Activated CD4-positive, CD25-positive, alpha-beta regulatory T cell treated with anti-CD3 and anti-CD28 coated beads, Interleukin-2, amount 50 U/mL, for 16 hours (primary cell): Measurements from ENCODE around the gene ZNF398.

Experiments
- DNase-seq: peaks from one replicate; pipeline ENCODE4 v3.0.0-alpha.2; 2020; ENCODE audit warnings: low read depth, low spot score

ZNF398 gene

GRCh38 chr7:149147752-149148653 is 750 bp downstream of the ZNF398 start:
- DNase-seq: peak; percentile 31

GRCh38 chr7:149150981-149151380 is 3.7 kb downstream of the ZNF398 start:
- DNase-seq: no peak

- DNase-seq: no peak
Observed at GRCh38 chr7:149153346-149153745, 6.1 kb downstream of the ZNF398 start.

- DNase-seq: no peak
Observed at GRCh38 chr7:149154056-149154455, 6.8 kb downstream of the ZNF398 start.

GRCh38 chr7:149156898-149157297 is 9.6 kb downstream of the ZNF398 start:
- DNase-seq: no peak

GRCh38 chr7:149161241-149161848 is 14.1 kb downstream of the ZNF398 start:
- DNase-seq: no peak

GRCh38 chr7:149166142-149166541 is 18.9 kb downstream of the ZNF398 start:
- DNase-seq: no peak

GRCh38 chr7:149166630-149167352 is 19.5 kb downstream of the ZNF398 start:
- no peak for DNase-seq

- DNase-seq: no peak
Observed at GRCh38 chr7:149171892-149172533, 24.8 kb downstream of the ZNF398 start.

- no peak for DNase-seq
Observed at GRCh38 chr7:149172534-149172920, 25.3 kb downstream of the ZNF398 start.

- DNase-seq: no peak
Observed at GRCh38 chr7:149175150-149175549, 27.9 kb downstream of the ZNF398 start.

- no peak for DNase-seq
Observed at GRCh38 chr7:149179241-149179640, 32.0 kb downstream of the ZNF398 start.

GRCh38 chr7:149180722-149181449 is 33.6 kb downstream of the ZNF398 start:
- no peak for DNase-seq

GRCh38 chr7:149181450-149181790 is 34.2 kb downstream of the ZNF398 start:
- no peak for DNase-seq

GRCh38 chr7:149184274-149184673 is 37.0 kb downstream of the ZNF398 start:
- DNase-seq: no peak

- no peak for DNase-seq
Observed at GRCh38 chr7:149188213-149188612, 41.0 kb downstream of the ZNF398 start.

GRCh38 chr7:149188637-149189259 is 41.5 kb downstream of the ZNF398 start:
- DNase-seq: no peak

GRCh38 chr7:149191851-149192250 is 44.6 kb downstream of the ZNF398 start:
- no peak for DNase-seq

- no peak for DNase-seq
Observed at GRCh38 chr7:149194799-149195179, 47.5 kb downstream of the ZNF398 start.

GRCh38 chr7:149195180-149196150 is 48.2 kb downstream of the ZNF398 start, which contains the start of gene ZNF282:
Gene ZNF282 (plus strand): TSS chr7:149195546. CDS start chr7:149195590, 44 bp downstream.
- DNase-seq: peak; percentile 29
